H1 (cell line): Measurements from ENCODE around the gene ALG2. TPM values are rescaled to one million over a fixed set of nuclear protein-coding genes. Genes with fewer than 3 reads are reported as not detected.
A peak's percentile ranks its signal among the peaks of the same experiment; 100 is the strongest.

Source experiments
- CTCF ChIA-PET: fragments of 300-600 bp; sonication (Branson Sonifier 250); formaldehyde crosslinking; loops from one replicate; lab custom pipeline; 2021; ENCODE audit not compliant: partially characterized antibody; lab: Charles Lee
- POLR2A ChIA-PET: fragments of 300-600 bp; sonication (Branson Sonifier 250); formaldehyde crosslinking; loops from one replicate; lab custom pipeline; 2021; ENCODE audit warnings: inconsistent platforms; ENCODE audit not compliant: partially characterized antibody; lab: Charles Lee
- DNase-seq, 2 experiments: peaks; one replicate each; pipeline versions ENCODE4 v3.0.0 to v3.0.0-alpha.2; 2010 to 2022; ENCODE audit warnings: low spot score in 2 of 2, low read depth in 1 of 2, mixed read lengths in 1 of 2
- FAIRE-seq: peaks from 2 replicates; lab custom pipeline; 2011; peaks lifted over from hg19 to GRCh38; lab: Jason Lieb, UNC
- H2AFZ ChIP-seq: 2 replicates; pipeline ENCODE4 v1.8.1; 2012; ENCODE audit warnings: low read length, inconsistent platforms
- H2AK5ac ChIP-seq: 2 replicates; pipeline ENCODE4 v1.6.1; 2013; ENCODE audit warnings: low read depth, low read length
- H2BK120ac ChIP-seq: replicated peaks from 2 replicates; pipeline ENCODE3; 2013; ENCODE audit warnings: low read depth, low read length, inconsistent platforms
- H2BK12ac ChIP-seq: 2 replicates; pipeline ENCODE4 v1.6.1; 2013; ENCODE audit warnings: low read depth, low read length
- H2BK15ac ChIP-seq: 2 replicates; pipeline ENCODE4 v1.6.1; 2013; ENCODE audit warnings: low read length
- H2BK20ac ChIP-seq: 2 replicates; pipeline ENCODE4 v1.6.1; 2013; ENCODE audit warnings: low read length
- H2BK5ac ChIP-seq: 2 replicates; pipeline ENCODE4 v1.6.1; 2013; ENCODE audit warnings: low read depth, low read length
- H3K14ac ChIP-seq: 2 replicates; pipeline ENCODE4 v1.6.1; 2013; ENCODE audit warnings: inconsistent platforms; ENCODE audit not compliant: insufficient read length
- H3K18ac ChIP-seq: 2 replicates; pipeline ENCODE4 v1.6.1; 2013; ENCODE audit warnings: low read length; ENCODE audit errors: extremely low read depth
- H3K23ac ChIP-seq: 2 replicates; pipeline ENCODE4 v1.6.1; 2013; ENCODE audit warnings: inconsistent platforms; ENCODE audit not compliant: insufficient read length
- H3K23me2 ChIP-seq: 2 replicates; pipeline ENCODE4 v1.6.1; 2013; ENCODE audit warnings: low read depth, low read length
- H3K27ac ChIP-seq: 2 replicates; pipeline ENCODE4 v1.6.1; 2011; ENCODE audit warnings: low read depth, low read length, inconsistent platforms
- H3K27me3 ChIP-seq, 4 experiments: replicated peaks in 1 of 4; 1 replicate in 1 of 4; 2 replicates in 3 of 4; pipeline versions ENCODE4 v1.6.1 to v1.8.1; 2011 to 2013; ENCODE audit warnings: low read length in 3 of 4, mild to moderate bottlenecking in 3 of 4, inconsistent platforms in 2 of 4, mixed read lengths in 2 of 4, moderate library complexity in 1 of 4; ENCODE audit not compliant: control insufficient read depth in 3 of 4, insufficient read depth in 3 of 4; ENCODE audit errors: extremely low read depth in 1 of 4
- H3K36me3 ChIP-seq, 4 experiments: 2 replicates each; pipeline versions ENCODE4 v1.6.1 to v1.8.1; 2011 to 2013; ENCODE audit warnings: mild to moderate bottlenecking in 4 of 4, low read length in 3 of 4, moderate library complexity in 2 of 4, control low read depth in 1 of 4, inconsistent platforms in 1 of 4; ENCODE audit not compliant: insufficient read depth in 4 of 4, control insufficient read depth in 2 of 4
- H3K4ac ChIP-seq: replicated peaks from 2 replicates; pipeline ENCODE3; 2013; ENCODE audit warnings: low read length, low read depth, mixed read lengths, inconsistent platforms; ENCODE audit not compliant: insufficient read length
- H3K4me1 ChIP-seq, 4 experiments: replicated peaks in 1 of 4; 1 replicate in 1 of 4; 2 replicates in 3 of 4; pipeline versions ENCODE4 v1.6.1 to v1.8.1; 2011 to 2013; ENCODE audit warnings: low read length in 3 of 4, inconsistent platforms in 2 of 4, mixed read lengths in 1 of 4; ENCODE audit not compliant: insufficient read depth in 4 of 4, control insufficient read depth in 3 of 4
- H3K4me2 ChIP-seq, 2 experiments: 2 replicates each; pipeline versions ENCODE4 v1.6.1 to v1.8.1; 2011 to 2013; ENCODE audit warnings: low read depth in 2 of 2, low read length in 2 of 2, control low read depth in 1 of 2, inconsistent platforms in 1 of 2, mild to moderate bottlenecking in 1 of 2; ENCODE audit not compliant: insufficient read depth in 1 of 2
- H3K4me3 ChIP-seq, 4 experiments: fragments of 200-600, 300-600 bp in 1 of 4; sonication (generic), shearing (Covaris generic), sonication (Bioruptor Twin) in 1 of 4; 2 replicates each; pipeline versions ENCODE4 v1.5.1 to v1.8.1; 2011 to 2016; ENCODE audit warnings: low read length in 4 of 4, low read depth in 3 of 4, control low read depth in 2 of 4, inconsistent platforms in 2 of 4, mild to moderate bottlenecking in 2 of 4, mixed read lengths in 1 of 4, moderate library complexity in 1 of 4; ENCODE audit not compliant: insufficient read depth in 2 of 4; ENCODE audit errors: extremely low read depth in 1 of 4
- H3K56ac ChIP-seq: replicated peaks from 2 replicates; pipeline ENCODE3; 2013; ENCODE audit warnings: low read depth, mild to moderate bottlenecking, mixed read lengths, low read length, inconsistent platforms; ENCODE audit not compliant: insufficient read length
- H3K79me1 ChIP-seq: 2 replicates; pipeline ENCODE4 v1.6.1; 2013; ENCODE audit warnings: low read depth, low read length, control low read depth
- H3K79me2 ChIP-seq, 2 experiments: 2 replicates each; pipeline versions ENCODE4 v1.6.1 to v1.8.1; 2012 to 2013; ENCODE audit warnings: low read length in 2 of 2, mild to moderate bottlenecking in 2 of 2, inconsistent platforms in 1 of 2; ENCODE audit not compliant: insufficient read depth in 2 of 2, control insufficient read depth in 1 of 2
- H3K9ac ChIP-seq, 4 experiments: replicated peaks in 1 of 4; 1 replicate in 1 of 4; 2 replicates in 3 of 4; pipeline versions ENCODE4 v1.6.1 to v1.8.1; 2011 to 2013; ENCODE audit warnings: low read depth in 3 of 4, low read length in 3 of 4, control low read depth in 2 of 4, mild to moderate bottlenecking in 2 of 4, moderate library complexity in 2 of 4, inconsistent platforms in 1 of 4; ENCODE audit errors: extremely low read depth in 1 of 4
- H3K9me3 ChIP-seq, 2 experiments: 2 replicates each; pipeline versions ENCODE4 v1.6.1 to v1.8.1; 2012 to 2013; ENCODE audit warnings: mild to moderate bottlenecking in 2 of 2, moderate library complexity in 2 of 2, control low read depth in 1 of 2, inconsistent platforms in 1 of 2, low read depth in 1 of 2, low read length in 1 of 2, mixed read lengths in 1 of 2; ENCODE audit not compliant: insufficient read depth in 2 of 2
- H4K20me1 ChIP-seq, 2 experiments: replicated peaks in 1 of 2; 2 replicates each; pipeline versions ENCODE3 to v1.8.1; 2011 to 2013; ENCODE audit warnings: inconsistent platforms in 2 of 2, low read length in 2 of 2, mild to moderate bottlenecking in 1 of 2; ENCODE audit not compliant: insufficient read depth in 2 of 2, control insufficient read depth in 1 of 2
- H4K5ac ChIP-seq: 2 replicates; pipeline ENCODE4 v1.6.1; 2013; ENCODE audit warnings: low read length, low read depth, mixed read lengths, inconsistent platforms; ENCODE audit not compliant: insufficient read length
- H4K8ac ChIP-seq: 2 replicates; pipeline ENCODE4 v1.8.0; 2013; ENCODE audit warnings: mild to moderate bottlenecking, moderate library complexity, low read length, inconsistent platforms; ENCODE audit not compliant: insufficient read depth; ENCODE audit errors: extremely low read depth
- H4K91ac ChIP-seq: replicated peaks from 2 replicates; pipeline ENCODE3; 2013; ENCODE audit warnings: low read length, mixed read lengths, inconsistent platforms; ENCODE audit not compliant: insufficient read length
- ASH2L ChIP-seq: fragments of 200-600, 300-600 bp; sonication (generic); IDR thresholded peaks from one replicate; pipeline ENCODE4 v1.7.1; 2017; ENCODE audit warnings: low read length
- E2F6 ChIP-seq: IDR thresholded peaks from 2 replicates; pipeline ENCODE4 v1.6.1; 2012; ENCODE audit warnings: inconsistent platforms
- EGR1 ChIP-seq: IDR thresholded peaks from 2 replicates; pipeline ENCODE4 v1.6.1; 2011; ENCODE audit warnings: low read depth, low read length, borderline replicate concordance
- MAX ChIP-seq: IDR thresholded peaks from 2 replicates; pipeline ENCODE4 v1.6.1; 2012; ENCODE audit warnings: inconsistent platforms
- NANOG ChIP-seq: IDR thresholded peaks from 2 replicates; pipeline ENCODE4 v1.6.1; 2011; ENCODE audit warnings: low read length, low read depth, mild to moderate bottlenecking, inconsistent platforms; ENCODE audit not compliant: insufficient read depth, poor library complexity, severe bottlenecking
- WGBS, 2 experiments: shearing (Covaris generic) in 1 of 2; methylation state at CpG; one replicate each; pipeline versions ENCODE4 v1.1.6 to v1.1.7; 2013 to 2015; ENCODE audit warnings: low lambda C conversion rate in 2 of 2, mixed read lengths in 2 of 2, inconsistent platforms in 1 of 2, low coverage in 1 of 2, missing lambda C conversion rate in 1 of 2; ENCODE audit not compliant: insufficient replicate concordance in 2 of 2, insufficient coverage in 1 of 2, insufficient read length in 1 of 2; ENCODE audit errors: extremely low coverage in 1 of 2, missing lambda C conversion rate in 1 of 2; 5-methylcytosine and 5-hydroxymethylcytosine counted together
- polyA plus RNA-seq, 7 experiments: library from polyadenylated mRNA; depleted of rRNA in 3 of 7; stranded (reverse) in 5 of 7; unstranded in 2 of 7; fragments of >200 nt in 5 of 7; fragments of 200-250 nt in 2 of 7; gene quantifications; 1 replicate in 5 of 7; 2 replicates in 1 of 7; 4 replicates in 1 of 7; pipeline versions ENCODE4 v1.2.1 to v1.2.3, GENCODE V29; 2011 to 2013; ENCODE audit warnings: missing spikeins in 2 of 7, mixed read lengths in 2 of 7
- total RNA-seq: library from RNA; stranded (reverse); fragmentation: NEBNext Ultra II Directional; extraction: Animal tissue kit (Norgen Biotek cat#: 25700); gene quantifications from 2 replicates; pipeline ENCODE4 v1.2.1, GENCODE V29; 2021

ALG2 gene
- total and polyA plus RNA-seq, 2 of the 8 experiments (the other 6 are each of a cell fraction or from before 2014, with no cell fraction given): 27.1 to 30.7 TPM

GRCh38 chr9:99259231-99259918 lies 37.6 kb upstream of the ALG2 start:
- Histone ChIP-seq H4K20me1 (no peaks in the 10 kb centered on the region), H4K8ac (peak overlapping the region; percentile 77), H2AK5ac (no peak overlapping the region), H3K23ac (no peak overlapping the region), H2BK5ac (no peak overlapping the region), H3K14ac (no peak overlapping the region), H2BK15ac (0 out of 2 replicates have a peak overlapping the region, but pooled peaks have one; percentile 54), H3K4me1 (peaks cover 0 to 6% (median 5%) of the 10 kb centered on the region in 4 experiments; a peak in 5 of 7 replicates), H3K18ac (no peak overlapping the region), H2BK20ac (no peak overlapping the region), H3K79me1 (no peaks in the 10 kb centered on the region), H3K27ac (no peak overlapping the region), H3K4me3 (no peak overlapping the region), H3K4ac (no peak overlapping the region), H2BK12ac (peak overlapping the region; percentile 14; the same call in 1 of the 2 replicates), H3K23me2 (no peaks in the 10 kb centered on the region), H2AFZ (peak overlapping the region; percentile 14; the same call in 1 of the 2 replicates), H3K4me2 (peak overlapping the region; percentile 7 to 12; a peak in 3 of 4 replicates), H3K9ac (no peak overlapping the region), H3K56ac (no peak overlapping the region), H2BK120ac (no peak overlapping the region), H4K91ac (no peak overlapping the region), H3K27me3 (no peaks in the 10 kb centered on the region; a peak in 2 of 7 replicates), H4K5ac (no peak overlapping the region), H3K36me3 (no peaks in the 10 kb centered on the region), H3K9me3 (no peaks in the 10 kb centered on the region), H3K79me2 (no peaks in the 10 kb centered on the region)
- ChIA-PET POLR2A (interaction anchor here (0.9 kb wide), 1 partner anchor 647 kb away, joined by 3 read pairs; no protein-coding TSS in a partner anchor), CTCF (interaction anchor here (0.9 to 3.0 kb wide), 9 partner anchors 9 to 752 kb away, joined by 3 to 21 read pairs (median 4); no protein-coding TSS in a partner anchor)
- peak in 1 of 2 experiments; percentile 67 for DNase-seq
- WGBS, 2 experiments: 81% methylated on average over 27 of the region's 27 CpGs; no CpG with 5 or more reads in 1 of the 2 experiments
- TF ChIP-seq EGR1 (no peak), E2F6 (0 out of 2 replicates have a peak, but pooled peaks have one; percentile 22), NANOG (no peak), MAX (peak; percentile 33; the same call in 1 of the 2 replicates), ASH2L (peak; percentile 46)
- no peak for FAIRE-seq
